IPS-18a (cell line): Measurements from ENCODE around the gene PRSS27.

Experiments
- H3K27ac ChIP-seq: one replicate; pipeline ENCODE4 v1.5.1; 2013; ENCODE audit warnings: low read length
- H3K27me3 ChIP-seq: one replicate; pipeline ENCODE4 v1.6.1; 2013; ENCODE audit warnings: mild to moderate bottlenecking, low read length; ENCODE audit not compliant: control insufficient read depth, insufficient read depth
- H3K36me3 ChIP-seq: one replicate; pipeline ENCODE4 v1.6.1; 2013; ENCODE audit warnings: low read depth, low read length; ENCODE audit not compliant: control insufficient read depth
- H3K4me1 ChIP-seq: one replicate; pipeline ENCODE4 v1.6.1; 2013; ENCODE audit warnings: low read depth, low read length; ENCODE audit not compliant: control insufficient read depth
- H3K4me3 ChIP-seq: one replicate; pipeline ENCODE4 v1.5.1; 2013; ENCODE audit warnings: low read length
- H3K9ac ChIP-seq: one replicate; pipeline ENCODE4 v1.6.1; 2013; ENCODE audit warnings: mild to moderate bottlenecking, low read length, moderate library complexity
- H3K9me3 ChIP-seq: one replicate; pipeline ENCODE4 v1.6.1; 2013; ENCODE audit warnings: low read depth, low read length; ENCODE audit not compliant: control insufficient read depth

The PRSS27 gene

GRCh38 chr16:2719328-2720063 lies 528 bp downstream of the PRSS27 start:
- no peak overlapping the region for H3K27ac ChIP-seq
- H3K36me3 ChIP-seq, result no peaks in the 10 kb centered on the region
- no peaks in the 10 kb centered on the region for H3K4me1 ChIP-seq
- no peaks in the 10 kb centered on the region for H3K9me3 ChIP-seq
- H3K9ac ChIP-seq, result no peak overlapping the region
- H3K4me3 ChIP-seq, result peak overlapping the region; percentile 56
- no peaks in the 10 kb centered on the region for H3K27me3 ChIP-seq

GRCh38 chr16:2717383-2718263 lies 2.4 kb downstream of the PRSS27 start:
- Histone ChIP-seq H3K27ac (no peak overlapping the region), H3K4me1 (no peaks in the 10 kb centered on the region), H3K27me3 (no peaks in the 10 kb centered on the region), H3K36me3 (no peaks in the 10 kb centered on the region), H3K9ac (no peak overlapping the region), H3K4me3 (no peak overlapping the region), H3K9me3 (no peaks in the 10 kb centered on the region)

GRCh38 chr16:2716948-2717347 lies 3.1 kb downstream of the PRSS27 start:
- no peak overlapping the region for H3K27ac ChIP-seq
- H3K4me1 ChIP-seq, result no peaks in the 10 kb centered on the region
- H3K9ac ChIP-seq, result no peak overlapping the region
- H3K9me3 ChIP-seq, result no peaks in the 10 kb centered on the region
- H3K27me3 ChIP-seq, result no peaks in the 10 kb centered on the region
- no peak overlapping the region for H3K4me3 ChIP-seq
- H3K36me3 ChIP-seq, result no peaks in the 10 kb centered on the region

GRCh38 chr16:2715966-2716885 lies 3.8 kb downstream of the PRSS27 start:
- H3K27ac ChIP-seq, result no peak overlapping the region
- H3K27me3 ChIP-seq, result no peaks in the 10 kb centered on the region
- H3K9me3 ChIP-seq, result no peaks in the 10 kb centered on the region
- H3K4me1 ChIP-seq, result no peaks in the 10 kb centered on the region
- H3K36me3 ChIP-seq, result no peaks in the 10 kb centered on the region
- H3K4me3 ChIP-seq, result no peak overlapping the region
- no peak overlapping the region for H3K9ac ChIP-seq

GRCh38 chr16:2715519-2715918 lies 4.5 kb downstream of the PRSS27 start:
- Histone ChIP-seq H3K9ac (no peak overlapping the region), H3K27ac (no peak overlapping the region), H3K36me3 (no peaks in the 10 kb centered on the region), H3K4me3 (no peak overlapping the region), H3K4me1 (no peaks in the 10 kb centered on the region), H3K27me3 (no peaks in the 10 kb centered on the region), H3K9me3 (no peaks in the 10 kb centered on the region)

- no peak overlapping the region for H3K9ac ChIP-seq
- no peaks in the 10 kb centered on the region for H3K9me3 ChIP-seq
- no peaks in the 10 kb centered on the region for H3K4me1 ChIP-seq
Measured at GRCh38 chr16:2715064-2715463, 5.0 kb downstream of the PRSS27 start.

GRCh38 chr16:2713985-2714774 lies 5.8 kb downstream of the PRSS27 start:
- Histone ChIP-seq H3K4me3 (no peak overlapping the region), H3K27ac (no peak overlapping the region), H3K9ac (no peak overlapping the region), H3K27me3 (no peaks in the 10 kb centered on the region), H3K9me3 (no peaks in the 10 kb centered on the region), H3K4me1 (no peaks in the 10 kb centered on the region), H3K36me3 (no peaks in the 10 kb centered on the region)

More at GRCh38 chr16:2715064-2715463, 5.0 kb downstream of the PRSS27 start:
- Histone ChIP-seq H3K27me3 (no peaks in the 10 kb centered on the region), H3K27ac (no peak overlapping the region), H3K36me3 (no peaks in the 10 kb centered on the region), H3K4me3 (no peak overlapping the region)

- no peak overlapping the region for H3K4me3 ChIP-seq
- H3K27ac ChIP-seq, result no peak overlapping the region
- H3K36me3 ChIP-seq, result no peaks in the 10 kb centered on the region
- no peaks in the 10 kb centered on the region for H3K9me3 ChIP-seq
- no peak overlapping the region for H3K9ac ChIP-seq
- H3K27me3 ChIP-seq, result no peaks in the 10 kb centered on the region
- no peaks in the 10 kb centered on the region for H3K4me1 ChIP-seq
Measured at GRCh38 chr16:2713523-2713922, 6.5 kb downstream of the PRSS27 start.

GRCh38 chr16:2712546-2712945 lies 7.5 kb downstream of the PRSS27 start:
- no peaks in the 10 kb centered on the region for H3K27me3 ChIP-seq
- no peak overlapping the region for H3K27ac ChIP-seq
- no peaks in the 10 kb centered on the region for H3K4me1 ChIP-seq
- H3K36me3 ChIP-seq, result peaks cover 7% of the 10 kb centered on the region
- no peak overlapping the region for H3K4me3 ChIP-seq
- H3K9ac ChIP-seq, result no peak overlapping the region
- H3K9me3 ChIP-seq, result no peaks in the 10 kb centered on the region

- H3K36me3 ChIP-seq, result peaks cover 12% of the 10 kb centered on the region
Measured at GRCh38 chr16:2712063-2712441, 8.0 kb downstream of the PRSS27 start.

More at GRCh38 chr16:2712063-2712441, 8.0 kb downstream of the PRSS27 start:
- Histone ChIP-seq H3K27ac (no peak overlapping the region), H3K9me3 (no peaks in the 10 kb centered on the region), H3K9ac (no peak overlapping the region), H3K27me3 (no peaks in the 10 kb centered on the region), H3K4me3 (no peak overlapping the region), H3K4me1 (no peaks in the 10 kb centered on the region)
